Ecto neural progenitor cell (in vitro differentiated cells): Measurements from ENCODE around the gene COBL.
"Not testable (repeated sequence)": the region's sequence is repeated elsewhere in the genome, so short reads cannot be mapped to it uniquely, and the experiment has no call there.

Experiments
- DNase-seq: peaks from one replicate; pipeline ENCODE4 v3.0.0-alpha.2; 2018; ENCODE audit warnings: low spot score

Gene COBL

DNA sequence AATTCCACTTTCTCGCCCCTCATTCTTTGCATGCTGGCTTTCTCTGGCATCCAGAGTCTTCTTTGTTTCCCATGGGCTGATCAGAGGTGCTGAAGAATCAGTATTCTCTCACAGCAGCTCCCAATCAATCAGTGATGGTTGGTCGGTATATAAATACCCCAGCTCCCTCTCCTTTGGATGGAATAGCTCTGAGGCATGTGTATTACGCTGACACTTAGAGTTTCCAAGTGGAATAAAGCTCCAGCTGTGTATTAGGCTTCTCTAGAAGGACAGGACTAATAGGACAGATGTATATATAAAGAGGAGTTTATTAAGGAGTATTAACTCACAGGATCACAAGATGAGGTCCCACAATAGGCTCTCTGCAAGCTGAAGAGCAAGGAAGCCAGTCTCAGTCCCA is 315.7 kb downstream of the COBL start:
- DNase-seq: no peak

DNA sequence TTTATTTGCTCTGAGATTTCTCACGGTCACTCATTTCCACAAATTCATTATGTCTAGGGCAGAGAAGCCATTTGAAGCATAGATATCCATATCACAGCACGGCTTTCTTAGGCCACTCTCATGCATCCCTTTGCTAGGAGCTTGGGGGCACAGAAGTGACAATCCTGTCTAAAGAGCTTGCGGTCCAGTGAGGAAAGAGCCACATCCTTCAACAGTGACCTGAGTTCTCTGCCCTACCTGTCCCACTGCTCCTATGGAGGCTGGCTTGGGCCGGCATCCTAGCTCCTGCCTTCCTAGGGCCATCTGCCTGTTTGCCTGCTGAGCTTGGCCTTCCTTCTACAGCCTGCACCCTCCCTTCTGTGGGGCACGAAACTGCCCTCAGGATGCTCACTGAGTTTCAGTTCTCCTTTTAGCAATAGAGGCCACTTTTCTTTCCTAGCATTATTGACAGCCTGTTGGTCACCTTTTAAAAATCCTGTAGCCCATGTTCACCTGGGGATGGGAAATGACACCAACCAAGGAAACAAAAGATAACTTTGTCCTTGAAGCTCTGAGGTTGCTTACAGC is 321.8 kb downstream of the COBL start:
- no peak for DNase-seq

DNA sequence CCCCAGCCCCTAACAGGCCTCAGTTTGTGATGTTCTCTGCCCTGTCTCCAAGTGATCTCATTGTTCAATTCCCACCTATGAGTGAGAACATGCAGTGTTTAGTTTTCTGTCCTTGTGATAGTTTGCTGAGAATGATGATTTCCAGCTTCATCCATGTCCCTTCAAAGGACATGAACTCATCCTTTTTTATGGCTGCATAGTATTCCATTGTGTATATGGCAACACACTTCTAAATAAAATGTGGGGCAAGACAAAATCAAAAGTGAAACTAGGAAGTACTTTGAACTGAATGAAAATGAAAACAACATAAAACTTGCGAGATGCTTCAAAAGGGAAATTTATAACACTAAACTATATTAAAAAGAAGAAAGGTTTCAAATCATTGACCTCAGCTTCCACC is 326.4 kb downstream of the COBL start:
- DNase-seq: not testable (repeated sequence)

DNA sequence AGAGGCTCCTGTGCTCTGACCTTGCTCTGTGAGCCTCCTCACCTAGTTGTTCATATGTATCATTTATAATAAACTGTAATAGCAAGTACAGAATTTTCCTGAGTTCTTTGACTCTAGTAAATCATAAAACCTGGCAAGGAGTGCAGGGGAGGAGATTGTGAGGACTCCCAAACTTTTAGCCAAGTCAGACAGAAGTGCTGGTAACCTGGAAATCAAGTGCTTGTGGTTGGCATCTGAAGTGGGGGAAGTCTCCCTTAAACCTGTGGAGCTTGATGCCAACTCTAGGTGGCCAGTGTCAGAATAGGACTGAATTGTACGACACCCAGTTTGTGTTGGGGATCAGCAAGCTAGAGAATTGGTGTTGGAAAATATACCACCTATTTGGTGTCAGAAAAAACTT is 327.6 kb downstream of the COBL start:
- no peak for DNase-seq

DNA sequence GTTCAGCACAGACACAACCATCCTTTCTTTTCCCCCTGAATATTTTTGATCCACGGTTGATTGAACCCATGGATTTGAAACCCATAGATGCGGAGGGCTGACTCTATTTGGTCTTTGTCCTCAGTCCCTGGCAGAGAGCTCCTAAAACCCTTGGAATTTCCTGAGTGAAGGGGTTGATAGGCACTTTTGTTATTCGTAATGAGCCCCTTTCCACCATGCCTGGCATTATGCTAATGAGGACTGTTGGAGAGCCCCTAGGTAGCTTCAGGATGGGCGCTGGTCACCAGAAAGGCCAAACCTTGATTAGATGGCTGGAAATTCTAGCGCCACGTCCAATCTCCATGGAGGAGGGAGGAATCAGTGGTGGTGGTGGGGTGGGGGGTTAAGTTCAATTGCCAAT is 328.1 kb downstream of the COBL start:
- no peak for DNase-seq

DNA sequence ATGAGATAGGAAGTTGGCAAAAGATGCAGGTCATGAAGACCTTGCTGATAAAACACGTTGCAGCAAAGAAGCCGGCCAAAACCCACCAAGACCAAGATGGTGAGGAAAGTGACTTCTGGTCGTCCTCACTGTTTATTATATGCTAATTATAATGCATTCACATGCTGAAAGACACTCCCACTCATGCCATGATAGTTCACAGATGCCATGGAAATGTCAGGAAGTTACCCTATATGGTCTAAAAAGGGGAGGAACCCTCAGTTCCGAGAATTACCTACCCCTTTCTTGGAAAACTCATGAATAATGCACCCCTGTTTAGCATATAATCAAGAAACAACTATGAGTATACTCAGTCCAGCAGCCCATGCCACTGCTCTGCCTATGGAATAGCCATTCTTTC is 331.5 kb downstream of the COBL start:
- no peak for DNase-seq

DNA sequence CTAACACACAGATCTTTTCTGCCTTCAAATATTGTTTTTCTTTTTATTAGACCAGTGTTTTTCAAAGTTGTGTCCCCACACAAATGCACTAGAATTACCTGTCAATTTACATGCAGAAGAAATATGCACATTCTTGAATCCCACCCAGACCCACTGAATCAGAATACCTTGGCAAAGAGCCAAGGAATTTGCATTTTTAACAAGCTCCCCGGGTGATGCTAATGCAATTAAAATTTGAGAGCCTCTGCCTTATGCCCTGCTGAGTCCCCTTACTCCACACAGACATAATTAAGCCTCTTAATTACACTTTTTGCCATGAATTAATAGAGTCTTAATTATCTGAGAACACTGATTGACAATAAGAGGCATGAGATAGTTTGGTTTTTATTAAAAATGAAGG is 332.8 kb downstream of the COBL start:
- no peak for DNase-seq

DNA sequence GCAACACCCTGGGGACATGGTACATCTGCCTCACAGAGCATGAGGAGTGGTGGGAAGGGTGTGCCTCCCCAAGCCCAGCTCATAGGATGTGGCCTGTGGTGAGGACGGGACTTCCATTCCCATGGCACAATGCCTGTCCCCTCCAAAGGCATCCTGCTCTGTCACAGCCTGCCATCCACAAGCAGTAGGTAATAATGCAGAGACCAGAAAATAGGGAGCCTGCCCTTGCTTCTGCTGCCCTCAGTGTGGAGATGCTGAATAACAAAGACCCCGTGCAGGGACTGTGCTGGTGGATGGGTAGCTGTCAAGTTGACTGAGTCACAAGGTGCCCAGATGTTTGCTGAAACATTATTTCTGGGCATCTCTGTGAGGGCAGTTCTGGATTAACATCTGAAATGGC is 334.0 kb downstream of the COBL start:
- no peak for DNase-seq

DNA sequence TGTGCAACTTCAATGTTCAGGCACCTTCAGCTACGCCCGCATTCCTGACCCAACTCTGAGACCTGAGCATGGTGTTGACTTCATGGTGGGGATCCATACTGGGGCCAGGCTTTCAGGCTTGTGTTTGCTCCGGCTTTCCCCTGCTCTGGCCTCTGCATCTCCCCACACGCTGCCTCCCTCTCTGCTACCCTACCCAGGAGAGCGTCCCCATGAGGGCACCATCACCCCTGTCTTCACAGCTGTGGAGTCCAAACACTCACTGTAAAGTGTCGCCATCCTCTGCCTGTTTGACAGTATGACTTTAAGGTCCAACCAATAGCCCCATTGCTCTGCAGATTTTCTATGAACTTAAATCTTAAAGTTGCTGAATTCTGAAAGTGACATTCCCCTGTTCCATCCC is 334.9 kb downstream of the COBL start:
- DNase-seq: no peak

DNA sequence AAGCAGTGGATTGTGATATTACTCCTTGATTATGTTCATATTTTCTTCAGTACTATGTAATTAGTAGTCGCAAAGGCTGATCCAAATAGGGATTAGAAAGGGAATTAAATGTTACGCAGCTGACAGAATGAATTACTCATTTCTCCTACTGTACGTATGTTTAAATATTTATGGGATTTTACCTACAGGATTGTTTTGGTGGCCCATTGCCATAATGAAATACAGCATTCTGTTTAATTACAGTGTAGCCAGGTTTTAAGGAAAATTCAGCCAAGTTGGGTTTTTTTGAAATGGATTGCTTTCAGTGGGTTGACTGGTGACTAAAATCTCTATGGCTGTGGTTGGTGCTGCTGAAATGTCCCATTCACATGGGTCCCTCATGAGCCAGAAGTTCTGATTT is 336.2 kb downstream of the COBL start:
- DNase-seq: no peak

DNA sequence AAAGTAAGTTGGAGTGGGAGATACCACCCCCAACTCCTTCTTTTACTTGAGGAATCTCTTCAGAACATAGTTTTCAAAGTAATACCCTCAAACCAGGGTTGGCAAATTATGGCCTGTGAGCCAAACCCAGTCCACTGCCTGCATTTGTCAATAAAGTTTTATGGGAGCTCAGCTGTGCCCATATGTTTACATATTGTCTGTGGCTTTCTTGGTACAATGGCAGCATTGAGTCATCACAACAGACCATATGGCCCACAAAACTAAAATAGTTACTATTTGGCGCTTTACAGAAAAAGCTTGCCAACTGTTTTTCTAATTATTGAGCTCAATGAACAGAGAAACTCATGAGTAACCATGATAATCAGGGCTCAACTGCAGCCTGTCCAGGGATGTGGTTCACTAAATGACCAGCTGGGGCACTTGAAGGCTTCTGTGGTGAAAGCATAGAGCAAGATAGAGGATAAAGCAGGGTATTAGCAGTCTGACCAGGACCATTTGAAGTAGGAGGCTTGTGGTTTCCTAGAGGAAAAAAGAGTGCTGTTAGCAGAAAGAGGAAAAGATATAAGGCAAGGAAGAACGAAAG is 337.9 kb downstream of the COBL start:
- DNase-seq: no peak

DNA sequence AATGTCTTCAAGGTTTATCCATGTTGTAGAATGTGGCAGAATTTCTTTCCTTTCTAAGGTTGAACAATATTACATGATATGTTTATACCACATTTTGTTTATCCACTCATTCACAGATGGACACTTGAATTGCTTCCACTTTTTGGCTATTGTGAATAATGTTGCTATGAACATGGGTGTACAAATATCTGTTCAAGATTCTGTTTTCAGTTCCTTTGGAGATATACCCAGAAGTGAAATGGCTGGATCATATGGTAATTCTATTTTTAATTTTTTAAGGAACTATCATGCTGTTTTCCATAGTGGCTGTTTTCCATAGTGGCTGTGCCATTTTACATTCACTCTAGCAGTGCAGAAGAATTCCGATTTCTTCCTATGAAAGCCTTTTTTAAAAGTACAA is 339.2 kb downstream of the COBL start:
- no peak for DNase-seq

DNA sequence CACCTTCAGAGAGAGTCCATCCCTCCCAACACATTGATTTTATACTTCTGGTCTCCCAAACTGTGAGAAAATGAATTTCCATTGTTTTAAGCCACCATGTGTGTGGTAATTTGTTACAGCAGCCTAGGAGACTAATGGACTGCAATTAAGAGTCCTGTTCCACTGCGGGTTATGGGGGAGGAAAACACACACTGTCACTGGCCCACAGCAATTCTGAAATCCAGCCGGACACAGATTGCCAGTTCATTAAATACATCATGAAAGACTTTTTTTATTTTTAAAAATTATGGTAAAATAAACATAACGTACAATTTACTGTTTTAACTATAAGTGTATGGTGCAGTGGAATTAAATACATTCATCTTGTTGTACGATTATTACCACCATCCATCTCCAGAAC is 340.5 kb downstream of the COBL start:
- DNase-seq: no peak

DNA sequence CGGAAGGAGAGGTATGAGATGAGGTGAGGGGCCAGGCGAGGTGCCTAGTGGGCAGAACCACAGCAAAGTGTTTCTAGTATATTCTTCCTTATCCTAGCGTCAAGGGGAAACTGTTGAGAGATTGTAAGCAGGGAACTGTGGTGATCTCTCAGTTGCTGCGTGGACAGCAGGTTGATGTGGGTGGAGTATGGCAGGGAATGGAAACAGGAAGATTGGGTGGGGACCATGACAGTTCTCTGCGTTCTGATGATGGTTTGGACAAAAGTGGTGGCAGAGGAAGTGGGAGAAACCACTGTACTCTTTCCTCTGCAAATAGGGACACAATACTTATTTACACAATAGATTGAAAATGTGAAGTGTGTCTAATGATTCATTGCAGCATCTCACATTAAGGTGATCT is 342.4 kb downstream of the COBL start:
- DNase-seq: no peak

DNA sequence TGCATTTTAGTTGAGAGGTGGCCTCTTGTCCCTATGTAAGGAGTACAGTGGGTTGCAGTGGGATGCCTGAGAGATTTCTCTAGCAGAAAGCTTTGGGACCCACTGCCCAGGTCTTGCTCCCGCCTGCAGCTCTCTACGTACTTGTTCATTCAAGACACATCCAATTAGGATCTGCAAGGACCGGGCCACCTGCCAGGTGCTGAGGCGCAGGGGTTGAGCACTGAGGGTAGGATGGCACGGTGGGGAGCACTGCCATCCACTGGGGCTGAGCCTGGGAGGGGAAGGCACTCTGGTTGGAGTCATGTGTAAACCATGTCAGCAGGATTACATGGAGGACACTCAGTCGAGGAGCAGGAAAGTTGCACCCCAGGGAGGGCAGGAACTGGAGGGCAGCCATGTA is 342.8 kb downstream of the COBL start:
- no peak for DNase-seq

DNA sequence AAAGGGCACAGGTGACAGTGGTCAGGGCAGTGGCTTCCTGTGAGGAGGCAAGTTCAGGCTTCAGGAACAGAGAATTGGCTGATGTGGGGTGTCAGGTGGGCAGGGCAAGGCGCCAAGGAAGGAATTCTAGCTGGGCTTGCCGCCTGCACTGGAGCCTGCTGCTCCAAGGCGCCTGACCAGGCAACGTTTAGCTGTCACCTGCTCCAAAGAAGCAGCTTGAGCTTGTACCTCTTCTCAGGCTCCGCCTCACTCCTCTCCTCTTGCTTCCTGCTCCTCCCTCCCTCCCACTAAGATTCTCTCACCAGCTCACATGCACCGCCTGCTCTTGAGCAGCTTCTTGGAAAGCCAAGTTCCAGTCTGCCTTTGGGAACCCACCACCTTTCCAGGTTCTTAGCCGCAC is 346.5 kb downstream of the COBL start:
- DNase-seq: no peak
